SK-N-SH treated with all-trans-retinoic acid at 6 μM for 48 hours (cell line): Measurements from ENCODE around the gene CUTA.

Experiments used
- ARNTL ChIP-seq: fragments of 450-650 bp; formaldehyde crosslinking; IDR thresholded peaks from 2 replicates; pipeline ENCODE4 v1.5.0; 2020; ENCODE audit warnings: low read depth, mild to moderate bottlenecking, moderate library complexity, borderline replicate concordance
- CREB5 ChIP-seq: fragments of 250-450 bp; sonication (Bioruptor Pico); IDR thresholded peaks from 2 replicates; pipeline ENCODE4 v1.5.1; 2020; ENCODE audit warnings: low read depth, mild to moderate bottlenecking, moderate library complexity
- CSDC2 ChIP-seq: fragments of 250-450 bp; sonication (Bioruptor Pico); IDR thresholded peaks from 2 replicates; pipeline ENCODE4 v1.5.0; 2020; ENCODE audit warnings: mild to moderate bottlenecking, moderate library complexity
- CSRNP3 ChIP-seq: fragments of 250-450 bp; sonication (Bioruptor Pico); IDR thresholded peaks from 2 replicates; pipeline ENCODE4 v1.5.1; 2021; ENCODE audit warnings: mild to moderate bottlenecking, moderate library complexity
- ISL1 ChIP-seq: fragments of 250-450 bp; sonication (Bioruptor Pico); IDR thresholded peaks from 2 replicates; pipeline ENCODE4 v2.1.2; 2022; ENCODE audit warnings: mild to moderate bottlenecking, moderate library complexity
- PATZ1 ChIP-seq: fragments of 250-450 bp; sonication (Bioruptor Pico); IDR thresholded peaks from 2 replicates; pipeline ENCODE4 v1.8.0; 2020; ENCODE audit warnings: mild to moderate bottlenecking, moderate library complexity, borderline replicate concordance
- RARB ChIP-seq: fragments of 250-450 bp; sonication (Bioruptor Pico); IDR thresholded peaks from 2 replicates; pipeline ENCODE4 v1.8.0; 2021; ENCODE audit warnings: mild to moderate bottlenecking, moderate library complexity
- SNAI2 ChIP-seq: fragments of 250-450 bp; sonication (Bioruptor Pico); IDR thresholded peaks from 2 replicates; pipeline ENCODE4 v1.5.0; 2020; ENCODE audit warnings: mild to moderate bottlenecking, moderate library complexity
- ZC3H10 ChIP-seq: fragments of 250-450 bp; sonication (Bioruptor Pico); IDR thresholded peaks from 2 replicates; pipeline ENCODE4 v1.5.1; 2021; ENCODE audit warnings: mild to moderate bottlenecking, moderate library complexity
- ZFP3 ChIP-seq: fragments of 250-450 bp; sonication (Bioruptor Pico); IDR thresholded peaks from 2 replicates; pipeline ENCODE4 v1.5.0; 2020; ENCODE audit warnings: mild to moderate bottlenecking, moderate library complexity
- ZFP30 ChIP-seq: fragments of 450-650 bp; formaldehyde crosslinking; IDR thresholded peaks from 2 replicates; pipeline ENCODE4 v1.5.0; 2022; ENCODE audit warnings: mild to moderate bottlenecking, moderate library complexity
- ZNF8 ChIP-seq: fragments of 450-650 bp; formaldehyde crosslinking; IDR thresholded peaks from 2 replicates; pipeline ENCODE4 v1.5.0; 2020; ENCODE audit warnings: mild to moderate bottlenecking, moderate library complexity

GRCh38 chr6:33432546-33432945, 14.6 kb upstream of the CUTA start:
- no peak for TF ChIP-seq PATZ1 (CRISPR knock-in tag)
- TF ChIP-seq RARB (CRISPR knock-in tag), result no peak
- no peak for TF ChIP-seq ZC3H10 (CRISPR knock-in tag)
- TF ChIP-seq CREB5 (CRISPR knock-in tag), result no peak
- no peak for TF ChIP-seq SNAI2
- no peak for TF ChIP-seq CSDC2 (CRISPR knock-in tag)
- TF ChIP-seq ZNF8, result no peak
- no peak for TF ChIP-seq ZFP3
- no peak for TF ChIP-seq ISL1
- no peak for TF ChIP-seq ARNTL
- TF ChIP-seq ZFP30 (CRISPR knock-in tag), result no peak
- no peak for TF ChIP-seq CSRNP3 (CRISPR knock-in tag)
